H1 (cell line): ENCODE results near the gene YPEL2. TPM values are rescaled to one million over a fixed set of nuclear protein-coding genes. Genes with fewer than 3 reads are reported as not detected.

Experiments
- ASH2L ChIP-seq: fragments of 200-600, 300-600 bp; sonication (generic); IDR thresholded peaks from one replicate; pipeline ENCODE4 v1.7.1; 2017; ENCODE audit warnings: low read length
- BCL11A ChIP-seq, 2 experiments: IDR thresholded peaks; one replicate each; pipeline ENCODE4 v1.6.1; 2011; ENCODE audit warnings: low read depth in 2 of 2, low read length in 2 of 2, mild to moderate bottlenecking in 2 of 2
- HDAC2 ChIP-seq, 2 experiments: fragments of 300-600 bp in 1 of 2; sonication (generic) in 1 of 2; IDR thresholded peaks; 2 replicates each; pipeline ENCODE4 v1.6.1; 2011 to 2012; ENCODE audit warnings: low read depth in 2 of 2, low read length in 2 of 2, mild to moderate bottlenecking in 2 of 2, moderate library complexity in 2 of 2, borderline replicate concordance in 1 of 2, inconsistent platforms in 1 of 2
- KDM1A ChIP-seq: fragments of 200-600, 300-600 bp; sonication (generic); IDR thresholded peaks from 2 replicates; pipeline ENCODE4 v1.7.1; 2016; ENCODE audit warnings: mild to moderate bottlenecking, low read length, borderline replicate concordance
- RNF2 ChIP-seq: fragments of 200-900, 300-1000 bp; sonication (generic); IDR thresholded peaks from 2 replicates; pipeline ENCODE4 v1.7.1; 2016; ENCODE audit warnings: borderline replicate concordance, low read depth, mild to moderate bottlenecking, antibody characterized with exemption, low read length; ENCODE audit not compliant: poor library complexity, severe bottlenecking; ENCODE audit errors: missing control alignments
- SIN3A ChIP-seq, 2 experiments: IDR thresholded peaks in 1 of 2; conservative IDR thresholded peaks in 1 of 2; 2 replicates each; pipeline ENCODE4 v1.6.1; 2011 to 2012; ENCODE audit warnings: low read length in 2 of 2, improper control_type of control experiment in 1 of 2, low read depth in 1 of 2, mild to moderate bottlenecking in 1 of 2
- polyA plus RNA-seq, 7 experiments: library from polyadenylated mRNA; depleted of rRNA in 3 of 7; stranded (reverse) in 5 of 7; unstranded in 2 of 7; fragments of >200 nt in 5 of 7; fragments of 200-250 nt in 2 of 7; gene quantifications; 1 replicate in 5 of 7; 2 replicates in 1 of 7; 4 replicates in 1 of 7; pipeline versions ENCODE4 v1.2.1 to v1.2.3, GENCODE V29; 2011 to 2013; ENCODE audit warnings: missing spikeins in 2 of 7, mixed read lengths in 2 of 7
- total RNA-seq: library from RNA; stranded (reverse); fragmentation: NEBNext Ultra II Directional; extraction: Animal tissue kit (Norgen Biotek cat#: 25700); gene quantifications from 2 replicates; pipeline ENCODE4 v1.2.1, GENCODE V29; 2021
- TF ChIP-seq, protein P1 (sequence below): fragments of 300-600 bp; sonication (generic); IDR thresholded peaks from 2 replicates; pipeline ENCODE4 v1.7.1; 2012; ENCODE audit warnings: low read length, moderate library complexity, mild to moderate bottlenecking, inconsistent platforms; ENCODE audit not compliant: insufficient replicate concordance
- TF ChIP-seq, protein P2 (sequence below): IDR thresholded peaks from 2 replicates; pipeline ENCODE4 v1.6.1; 2012; ENCODE audit warnings: inconsistent platforms
- TF ChIP-seq, protein P3 (sequence below): IDR thresholded peaks from 2 replicates; pipeline ENCODE4 v1.6.1; 2012; ENCODE audit warnings: inconsistent platforms

Gene YPEL2
- total and polyA plus RNA-seq, 2 of the 8 experiments (the other 6 are each of a cell fraction or from before 2014, with no cell fraction given) = 1.6 to 3.5 TPM

DNA sequence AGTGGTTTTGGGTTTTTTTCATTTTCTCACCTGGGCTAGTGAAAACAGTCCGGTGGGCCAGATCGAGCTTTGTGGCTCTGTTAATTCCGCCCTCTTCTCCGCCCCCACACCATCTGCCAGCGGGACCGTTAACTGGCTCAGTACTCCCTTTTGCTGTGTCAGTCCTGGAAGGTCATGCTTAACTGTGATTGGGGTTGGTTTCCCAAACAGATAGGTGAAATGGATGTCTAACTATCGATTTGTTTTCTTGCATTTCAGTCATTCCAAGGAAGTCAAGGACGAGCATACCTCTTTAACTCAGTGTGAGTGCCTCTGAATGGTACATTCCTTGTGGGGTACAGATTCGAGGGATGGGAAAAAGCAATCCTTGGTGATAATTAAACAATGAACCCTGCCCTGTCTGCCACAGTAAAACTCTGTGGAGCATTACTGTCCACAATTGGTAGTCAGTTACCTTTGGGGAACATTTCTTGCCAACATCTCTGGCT lies 56.7 kb downstream of the YPEL2 start (continued):
- TF ChIP-seq, protein P1, sequence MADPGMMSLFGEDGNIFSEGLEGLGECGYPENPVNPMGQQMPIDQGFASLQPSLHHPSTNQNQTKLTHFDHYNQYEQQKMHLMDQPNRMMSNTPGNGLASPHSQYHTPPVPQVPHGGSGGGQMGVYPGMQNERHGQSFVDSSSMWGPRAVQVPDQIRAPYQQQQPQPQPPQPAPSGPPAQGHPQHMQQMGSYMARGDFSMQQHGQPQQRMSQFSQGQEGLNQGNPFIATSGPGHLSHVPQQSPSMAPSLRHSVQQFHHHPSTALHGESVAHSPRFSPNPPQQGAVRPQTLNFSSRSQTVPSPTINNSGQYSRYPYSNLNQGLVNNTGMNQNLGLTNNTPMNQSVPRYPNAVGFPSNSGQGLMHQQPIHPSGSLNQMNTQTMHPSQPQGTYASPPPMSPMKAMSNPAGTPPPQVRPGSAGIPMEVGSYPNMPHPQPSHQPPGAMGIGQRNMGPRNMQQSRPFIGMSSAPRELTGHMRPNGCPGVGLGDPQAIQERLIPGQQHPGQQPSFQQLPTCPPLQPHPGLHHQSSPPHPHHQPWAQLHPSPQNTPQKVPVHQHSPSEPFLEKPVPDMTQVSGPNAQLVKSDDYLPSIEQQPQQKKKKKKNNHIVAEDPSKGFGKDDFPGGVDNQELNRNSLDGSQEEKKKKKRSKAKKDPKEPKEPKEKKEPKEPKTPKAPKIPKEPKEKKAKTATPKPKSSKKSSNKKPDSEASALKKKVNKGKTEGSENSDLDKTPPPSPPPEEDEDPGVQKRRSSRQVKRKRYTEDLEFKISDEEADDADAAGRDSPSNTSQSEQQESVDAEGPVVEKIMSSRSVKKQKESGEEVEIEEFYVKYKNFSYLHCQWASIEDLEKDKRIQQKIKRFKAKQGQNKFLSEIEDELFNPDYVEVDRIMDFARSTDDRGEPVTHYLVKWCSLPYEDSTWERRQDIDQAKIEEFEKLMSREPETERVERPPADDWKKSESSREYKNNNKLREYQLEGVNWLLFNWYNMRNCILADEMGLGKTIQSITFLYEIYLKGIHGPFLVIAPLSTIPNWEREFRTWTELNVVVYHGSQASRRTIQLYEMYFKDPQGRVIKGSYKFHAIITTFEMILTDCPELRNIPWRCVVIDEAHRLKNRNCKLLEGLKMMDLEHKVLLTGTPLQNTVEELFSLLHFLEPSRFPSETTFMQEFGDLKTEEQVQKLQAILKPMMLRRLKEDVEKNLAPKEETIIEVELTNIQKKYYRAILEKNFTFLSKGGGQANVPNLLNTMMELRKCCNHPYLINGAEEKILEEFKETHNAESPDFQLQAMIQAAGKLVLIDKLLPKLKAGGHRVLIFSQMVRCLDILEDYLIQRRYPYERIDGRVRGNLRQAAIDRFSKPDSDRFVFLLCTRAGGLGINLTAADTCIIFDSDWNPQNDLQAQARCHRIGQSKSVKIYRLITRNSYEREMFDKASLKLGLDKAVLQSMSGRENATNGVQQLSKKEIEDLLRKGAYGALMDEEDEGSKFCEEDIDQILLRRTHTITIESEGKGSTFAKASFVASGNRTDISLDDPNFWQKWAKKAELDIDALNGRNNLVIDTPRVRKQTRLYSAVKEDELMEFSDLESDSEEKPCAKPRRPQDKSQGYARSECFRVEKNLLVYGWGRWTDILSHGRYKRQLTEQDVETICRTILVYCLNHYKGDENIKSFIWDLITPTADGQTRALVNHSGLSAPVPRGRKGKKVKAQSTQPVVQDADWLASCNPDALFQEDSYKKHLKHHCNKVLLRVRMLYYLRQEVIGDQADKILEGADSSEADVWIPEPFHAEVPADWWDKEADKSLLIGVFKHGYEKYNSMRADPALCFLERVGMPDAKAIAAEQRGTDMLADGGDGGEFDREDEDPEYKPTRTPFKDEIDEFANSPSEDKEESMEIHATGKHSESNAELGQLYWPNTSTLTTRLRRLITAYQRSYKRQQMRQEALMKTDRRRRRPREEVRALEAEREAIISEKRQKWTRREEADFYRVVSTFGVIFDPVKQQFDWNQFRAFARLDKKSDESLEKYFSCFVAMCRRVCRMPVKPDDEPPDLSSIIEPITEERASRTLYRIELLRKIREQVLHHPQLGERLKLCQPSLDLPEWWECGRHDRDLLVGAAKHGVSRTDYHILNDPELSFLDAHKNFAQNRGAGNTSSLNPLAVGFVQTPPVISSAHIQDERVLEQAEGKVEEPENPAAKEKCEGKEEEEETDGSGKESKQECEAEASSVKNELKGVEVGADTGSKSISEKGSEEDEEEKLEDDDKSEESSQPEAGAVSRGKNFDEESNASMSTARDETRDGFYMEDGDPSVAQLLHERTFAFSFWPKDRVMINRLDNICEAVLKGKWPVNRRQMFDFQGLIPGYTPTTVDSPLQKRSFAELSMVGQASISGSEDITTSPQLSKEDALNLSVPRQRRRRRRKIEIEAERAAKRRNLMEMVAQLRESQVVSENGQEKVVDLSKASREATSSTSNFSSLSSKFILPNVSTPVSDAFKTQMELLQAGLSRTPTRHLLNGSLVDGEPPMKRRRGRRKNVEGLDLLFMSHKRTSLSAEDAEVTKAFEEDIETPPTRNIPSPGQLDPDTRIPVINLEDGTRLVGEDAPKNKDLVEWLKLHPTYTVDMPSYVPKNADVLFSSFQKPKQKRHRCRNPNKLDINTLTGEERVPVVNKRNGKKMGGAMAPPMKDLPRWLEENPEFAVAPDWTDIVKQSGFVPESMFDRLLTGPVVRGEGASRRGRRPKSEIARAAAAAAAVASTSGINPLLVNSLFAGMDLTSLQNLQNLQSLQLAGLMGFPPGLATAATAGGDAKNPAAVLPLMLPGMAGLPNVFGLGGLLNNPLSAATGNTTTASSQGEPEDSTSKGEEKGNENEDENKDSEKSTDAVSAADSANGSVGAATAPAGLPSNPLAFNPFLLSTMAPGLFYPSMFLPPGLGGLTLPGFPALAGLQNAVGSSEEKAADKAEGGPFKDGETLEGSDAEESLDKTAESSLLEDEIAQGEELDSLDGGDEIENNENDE = no peak
- TF ChIP-seq RNF2 (no peak), BCL11A (IDR thresholded peaks at IDR 0.05; ENCODE audit: low read depth in 2 of 2, low read length in 2 of 2) (no peak), SIN3A (conservative IDR thresholded peaks at IDR 0.05 in 1 of 2, IDR thresholded peaks at IDR 0.05 in 1 of 2; ENCODE audit: low read depth in 1 of 2, low read length in 2 of 2) (no peak), KDM1A (no peak), HDAC2 (IDR thresholded peaks at IDR 0.05; ENCODE audit: borderline replicate concordance in 1 of 2, low read depth in 2 of 2, low read length in 2 of 2) (no peak), ASH2L (no peak)
- TF ChIP-seq, protein P2, sequence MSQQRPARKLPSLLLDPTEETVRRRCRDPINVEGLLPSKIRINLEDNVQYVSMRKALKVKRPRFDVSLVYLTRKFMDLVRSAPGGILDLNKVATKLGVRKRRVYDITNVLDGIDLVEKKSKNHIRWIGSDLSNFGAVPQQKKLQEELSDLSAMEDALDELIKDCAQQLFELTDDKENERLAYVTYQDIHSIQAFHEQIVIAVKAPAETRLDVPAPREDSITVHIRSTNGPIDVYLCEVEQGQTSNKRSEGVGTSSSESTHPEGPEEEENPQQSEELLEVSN = no peak
- TF ChIP-seq, protein P3, sequence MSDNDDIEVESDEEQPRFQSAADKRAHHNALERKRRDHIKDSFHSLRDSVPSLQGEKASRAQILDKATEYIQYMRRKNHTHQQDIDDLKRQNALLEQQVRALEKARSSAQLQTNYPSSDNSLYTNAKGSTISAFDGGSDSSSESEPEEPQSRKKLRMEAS = no peak
